Measurements from ENCODE around the gene CCDC121. TPM values are rescaled to one million over a fixed set of nuclear protein-coding genes. Genes with fewer than 3 reads are reported as not detected.
A peak's percentile ranks its signal among the peaks of the same experiment; 100 is the strongest.

The CCDC121 gene
- total and polyA plus RNA-seq, 9 of the 15 experiments (the other 6 are each of a cell fraction or from before 2014, with no cell fraction given), result 2.2 to 4.7 (median 4.1) TPM

DNA sequence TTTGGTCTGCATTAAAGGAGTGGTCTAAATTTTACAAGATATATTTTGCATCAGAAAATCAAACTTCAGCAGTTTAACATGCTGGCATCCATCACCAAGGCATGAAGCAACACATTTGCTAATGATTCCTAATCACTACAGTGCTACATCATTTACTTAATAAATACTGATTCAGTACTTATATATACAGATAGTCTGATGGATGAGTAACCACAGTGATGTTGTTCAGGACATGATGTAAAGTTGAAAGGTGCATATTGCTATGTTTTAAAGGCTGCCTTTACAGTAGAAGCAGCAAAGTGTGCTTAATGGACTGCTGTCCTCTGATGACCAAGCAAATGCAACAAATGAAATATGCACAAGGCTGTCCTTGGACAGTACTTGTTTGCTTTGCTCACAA lies 23.5 kb upstream of the CCDC121 start:
- no peaks in the 10 kb centered on the region for H3K9me1 ChIP-seq (ENCODE audit: control insufficient read depth, insufficient read depth, low read length)
- ATAC-seq (no peak), FAIRE-seq (no peak), DNase-seq (ENCODE audit: extremely low read depth in 1 of 4, low spot score in 3 of 4) (no peak)
- H2AFZ ChIP-seq (ENCODE audit: low read depth, low read length), result no peak overlapping the region
- no TSS peak for BruUV-seq (replicated peaks)
- no peaks in the 10 kb centered on the region; the same call in 1 of the 2 replicates for H4K20me1 ChIP-seq (replicated peaks; ENCODE audit: control insufficient read depth, insufficient read depth, low read length)
- H3K27ac ChIP-seq (ENCODE audit: extremely low read depth, low read depth, low read length), result no peak overlapping the region
- no peaks in the 10 kb centered on the region for H3K79me2 ChIP-seq (ENCODE audit: control insufficient read depth, insufficient read depth, low read length)
- no peak overlapping the region for H3K9ac ChIP-seq (ENCODE audit: insufficient read depth in 1 of 2, low read depth in 2 of 2, low read length in 2 of 2)
- H3K27me3 ChIP-seq (ENCODE audit: control insufficient read depth in 2 of 2, insufficient read depth in 2 of 2, low read length in 2 of 2), result no peaks in the 10 kb centered on the region
- ChIA-PET CTCF (ENCODE audit: low intra/inter-chr PET ratio) (no interaction called here), POLR2A (interaction anchor here (1.9 kb wide), 1 partner anchor 11 kb away, joined by 5 read pairs; the partner anchor contains the start of genes SLC4A1AP and SUPT7L)
- H3K4me1 ChIP-seq (replicated peaks in 1 of 2; ENCODE audit: control insufficient read depth in 2 of 2, insufficient read depth in 2 of 2, low read length in 2 of 2), result peaks cover 0 to 6% of the 10 kb centered on the region in 2 experiments; a peak in 3 of 5 replicates
- intact Hi-C loops (cut with micrococcal nuclease) (no loop called here), in situ Hi-C loops (cut with MboI) (no loop called here)
- no peak overlapping the region for H3K4me2 ChIP-seq (ENCODE audit: insufficient read depth, low read length)
- no peak overlapping the region for H3K4me3 ChIP-seq
- TF ChIP-seq, protein P1, sequence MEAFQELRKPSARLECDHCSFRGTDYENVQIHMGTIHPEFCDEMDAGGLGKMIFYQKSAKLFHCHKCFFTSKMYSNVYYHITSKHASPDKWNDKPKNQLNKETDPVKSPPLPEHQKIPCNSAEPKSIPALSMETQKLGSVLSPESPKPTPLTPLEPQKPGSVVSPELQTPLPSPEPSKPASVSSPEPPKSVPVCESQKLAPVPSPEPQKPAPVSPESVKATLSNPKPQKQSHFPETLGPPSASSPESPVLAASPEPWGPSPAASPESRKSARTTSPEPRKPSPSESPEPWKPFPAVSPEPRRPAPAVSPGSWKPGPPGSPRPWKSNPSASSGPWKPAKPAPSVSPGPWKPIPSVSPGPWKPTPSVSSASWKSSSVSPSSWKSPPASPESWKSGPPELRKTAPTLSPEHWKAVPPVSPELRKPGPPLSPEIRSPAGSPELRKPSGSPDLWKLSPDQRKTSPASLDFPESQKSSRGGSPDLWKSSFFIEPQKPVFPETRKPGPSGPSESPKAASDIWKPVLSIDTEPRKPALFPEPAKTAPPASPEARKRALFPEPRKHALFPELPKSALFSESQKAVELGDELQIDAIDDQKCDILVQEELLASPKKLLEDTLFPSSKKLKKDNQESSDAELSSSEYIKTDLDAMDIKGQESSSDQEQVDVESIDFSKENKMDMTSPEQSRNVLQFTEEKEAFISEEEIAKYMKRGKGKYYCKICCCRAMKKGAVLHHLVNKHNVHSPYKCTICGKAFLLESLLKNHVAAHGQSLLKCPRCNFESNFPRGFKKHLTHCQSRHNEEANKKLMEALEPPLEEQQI (IDR thresholded peaks at IDR 0.05), result no peak
- 0 out of 2 replicates have a peak, but pooled peaks have one; percentile 19 for TF ChIP-seq POLR2A (conservative IDR thresholded peaks at IDR 0.05)
- H3K36me3 ChIP-seq (ENCODE audit: control insufficient read depth, insufficient read depth, low read length), result peaks cover 94% of the 10 kb centered on the region
- no peaks in the 10 kb centered on the region for H3K9me3 ChIP-seq (replicated peaks; ENCODE audit: control insufficient read depth, insufficient read depth, low read depth, low read length)

DNA sequence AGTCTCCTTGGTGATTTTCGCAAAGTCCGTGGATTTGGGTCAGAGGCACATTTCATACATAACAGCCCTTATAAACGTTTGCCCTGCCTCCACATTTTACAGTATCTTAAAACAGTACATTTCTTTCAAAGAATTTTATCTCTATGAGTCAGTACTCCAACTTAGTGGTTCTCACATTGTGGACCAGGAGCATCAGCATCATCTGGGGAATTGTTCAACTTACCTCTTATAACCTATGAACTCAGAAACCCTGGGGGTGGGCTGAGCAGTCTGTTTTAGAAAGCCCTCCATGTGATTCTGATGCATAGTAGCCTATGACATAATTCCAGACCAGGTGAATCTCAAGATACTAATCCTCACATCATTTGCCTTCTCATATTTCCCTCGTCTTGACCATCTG lies 22.2 kb upstream of the CCDC121 start:
- FAIRE-seq, result no peak
- Histone ChIP-seq H4K20me1 (replicated peaks; ENCODE audit: control insufficient read depth, insufficient read depth, low read length) (no peaks in the 10 kb centered on the region; the same call in 1 of the 2 replicates), H2AFZ (ENCODE audit: low read depth, low read length) (no peak overlapping the region), H3K9me3 (replicated peaks; ENCODE audit: control insufficient read depth, insufficient read depth, low read depth, low read length) (no peaks in the 10 kb centered on the region), H3K79me2 (ENCODE audit: control insufficient read depth, insufficient read depth, low read length) (no peaks in the 10 kb centered on the region), H3K27ac (ENCODE audit: extremely low read depth, low read depth, low read length) (no peak overlapping the region), H3K9me1 (ENCODE audit: control insufficient read depth, insufficient read depth, low read length) (no peaks in the 10 kb centered on the region), H3K9ac (ENCODE audit: insufficient read depth in 1 of 2, low read depth in 2 of 2, low read length in 2 of 2) (no peak overlapping the region), H3K36me3 (ENCODE audit: control insufficient read depth, insufficient read depth, low read length) (peaks cover 93% of the 10 kb centered on the region), H3K4me3 (no peak overlapping the region), H3K27me3 (ENCODE audit: control insufficient read depth in 2 of 2, insufficient read depth in 2 of 2, low read length in 2 of 2) (no peaks in the 10 kb centered on the region), H3K4me1 (replicated peaks in 1 of 2; ENCODE audit: control insufficient read depth in 2 of 2, insufficient read depth in 2 of 2, low read length in 2 of 2) (peaks cover 0 to 6% of the 10 kb centered on the region in 2 experiments; a peak in 3 of 5 replicates), H3K4me2 (ENCODE audit: insufficient read depth, low read length) (no peak overlapping the region)
- BruUV-seq (replicated peaks), result no TSS peak
- WGBS (ENCODE audit: insufficient coverage, low coverage, missing lambda C conversion rate), result 66% methylated on average over 4 of the region's 4 CpGs
- intact Hi-C loops (cut with micrococcal nuclease), result no loop called here
- ATAC-seq, result no peak
- in situ Hi-C loops (cut with MboI), result no loop called here
- CTCF ChIA-PET (ENCODE audit: low intra/inter-chr PET ratio), result interaction anchor here (0.6 kb wide), 1 partner anchor 481 kb away, joined by 3 read pairs; no protein-coding TSS in a partner anchor
- DNase-seq (ENCODE audit: extremely low read depth in 1 of 4, low spot score in 3 of 4), result no peak
- POLR2A ChIA-PET, result interaction anchor here (1.2 to 1.9 kb wide), 2 partner anchors 13 to 15 kb away, joined by 3 to 5 read pairs; partner anchors contain the start of genes SLC4A1AP and SUPT7L
- no peak for TF ChIP-seq FOSL1 (tag; conservative IDR thresholded peaks at IDR 0.05)
- TF ChIP-seq DACH1 (IDR thresholded peaks at IDR 0.05; ENCODE audit: partially characterized antibody), result no peak
- TF ChIP-seq POLR2B (IDR thresholded peaks at IDR 0.05; ENCODE audit: low read depth, partially characterized antibody), result no peak
- TF ChIP-seq, protein P2, sequence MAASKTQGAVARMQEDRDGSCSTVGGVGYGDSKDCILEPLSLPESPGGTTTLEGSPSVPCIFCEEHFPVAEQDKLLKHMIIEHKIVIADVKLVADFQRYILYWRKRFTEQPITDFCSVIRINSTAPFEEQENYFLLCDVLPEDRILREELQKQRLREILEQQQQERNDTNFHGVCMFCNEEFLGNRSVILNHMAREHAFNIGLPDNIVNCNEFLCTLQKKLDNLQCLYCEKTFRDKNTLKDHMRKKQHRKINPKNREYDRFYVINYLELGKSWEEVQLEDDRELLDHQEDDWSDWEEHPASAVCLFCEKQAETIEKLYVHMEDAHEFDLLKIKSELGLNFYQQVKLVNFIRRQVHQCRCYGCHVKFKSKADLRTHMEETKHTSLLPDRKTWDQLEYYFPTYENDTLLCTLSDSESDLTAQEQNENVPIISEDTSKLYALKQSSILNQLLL (CRISPR knock-in tag; IDR thresholded peaks at IDR 0.05; ENCODE audit: borderline replicate concordance), result no peak

Measured in K562 (cell line).